Panc1 (cell line): ENCODE results near the gene ARHGEF10L.

Source experiments
- CTCF ChIP-seq: fragments of 450-650 bp; IDR thresholded peaks from 2 replicates; pipeline ENCODE4 v1.5.1; 2017; ENCODE audit warnings: mild to moderate bottlenecking
- POLR2AphosphoS5 ChIP-seq: IDR thresholded peaks from 2 replicates; pipeline ENCODE4 v1.6.1; 2012; ENCODE audit warnings: mild to moderate bottlenecking, low read depth, low read length, moderate library complexity
- REST ChIP-seq, 2 experiments: IDR thresholded peaks; 2 replicates each; pipeline ENCODE4 v1.6.1; 2011 to 2012; ENCODE audit warnings: low read depth in 2 of 2, control low read depth in 1 of 2, low read length in 1 of 2, mild to moderate bottlenecking in 1 of 2, moderate library complexity in 1 of 2; ENCODE audit not compliant: insufficient read depth in 1 of 2
- SIN3A ChIP-seq: IDR thresholded peaks from 2 replicates; pipeline ENCODE4 v1.6.1; 2012; ENCODE audit warnings: low read depth, mild to moderate bottlenecking, low read length, moderate library complexity, borderline replicate concordance; ENCODE audit not compliant: insufficient read depth
- TCF7L2 ChIP-seq: IDR thresholded peaks from 2 replicates; pipeline ENCODE4 v1.6.1; 2011; ENCODE audit warnings: mild to moderate bottlenecking, low read depth, low read length, inconsistent platforms

GRCh38 chr1:17633654-17634053 lies 94.2 kb downstream of the ARHGEF10L start:
- TF ChIP-seq SIN3A, result no peak
- no peak for TF ChIP-seq CTCF
- no peak for TF ChIP-seq TCF7L2
- TF ChIP-seq POLR2AphosphoS5, result no peak
- no peak for TF ChIP-seq REST (IDR thresholded peaks at IDR 0.05; ENCODE audit: insufficient read depth in 1 of 2, low read depth in 2 of 2, low read length in 1 of 2)
